ENCODE measurements around the gene ALKBH4.
"Not testable (repeated sequence)": the region's sequence is repeated elsewhere in the genome, so short reads cannot be mapped to it uniquely, and the experiment has no call there.

Gene ALKBH4

DNA sequence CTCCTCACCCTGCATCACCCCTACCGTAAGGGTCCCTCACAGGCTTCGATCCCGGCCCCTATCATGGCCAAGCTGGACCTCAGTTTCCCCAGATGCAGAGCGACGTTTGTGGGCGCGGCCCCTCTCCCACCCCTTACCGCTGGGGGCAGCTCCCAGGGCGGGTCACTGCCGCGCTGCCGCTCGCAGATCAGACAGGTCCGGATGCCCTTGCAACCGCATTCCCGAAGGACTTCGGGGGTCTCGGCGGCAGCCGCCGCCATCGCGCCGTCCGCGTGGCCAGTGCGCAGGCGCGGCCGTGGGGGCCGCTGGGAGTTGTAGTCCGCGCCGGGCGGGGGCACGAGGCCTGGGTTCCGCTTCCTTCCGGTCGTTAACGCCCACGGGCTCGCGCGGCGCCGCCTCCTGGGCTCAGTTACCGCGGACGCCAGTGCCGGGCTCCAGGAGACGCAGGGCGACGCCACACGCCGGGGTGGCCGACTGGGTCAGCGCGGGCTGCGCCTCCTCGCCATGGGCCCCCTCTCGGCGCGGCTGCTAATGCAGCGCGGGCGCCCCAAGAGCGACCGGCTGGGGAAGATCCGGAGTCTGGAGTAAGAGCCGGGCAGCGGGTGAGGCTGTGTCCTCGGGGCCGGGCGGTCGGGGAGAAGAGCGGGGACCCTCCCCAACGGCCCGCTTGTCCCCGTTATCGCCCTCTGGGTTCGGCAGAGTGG, at the start of gene ALKBH4, which contains the start of gene LRWD1:
Gene ALKBH4, minus strand, starts transcription at position 287 of the 704 bp plus-strand sequence. Its CDS starts 27 bp downstream, at position 260.
Gene LRWD1, plus strand, starts transcription at position 408 of the 704 bp plus-strand sequence. Its CDS starts 97 bp downstream, at position 505.
- peak; percentile 88 for DNase-seq (ENCODE audit: low read depth)

- not testable (repeated sequence) for DNase-seq (ENCODE audit: low read depth)
Observed at GRCh38 chr7:102512642-102513221, 48.1 kb upstream of the ALKBH4 start.

DNA sequence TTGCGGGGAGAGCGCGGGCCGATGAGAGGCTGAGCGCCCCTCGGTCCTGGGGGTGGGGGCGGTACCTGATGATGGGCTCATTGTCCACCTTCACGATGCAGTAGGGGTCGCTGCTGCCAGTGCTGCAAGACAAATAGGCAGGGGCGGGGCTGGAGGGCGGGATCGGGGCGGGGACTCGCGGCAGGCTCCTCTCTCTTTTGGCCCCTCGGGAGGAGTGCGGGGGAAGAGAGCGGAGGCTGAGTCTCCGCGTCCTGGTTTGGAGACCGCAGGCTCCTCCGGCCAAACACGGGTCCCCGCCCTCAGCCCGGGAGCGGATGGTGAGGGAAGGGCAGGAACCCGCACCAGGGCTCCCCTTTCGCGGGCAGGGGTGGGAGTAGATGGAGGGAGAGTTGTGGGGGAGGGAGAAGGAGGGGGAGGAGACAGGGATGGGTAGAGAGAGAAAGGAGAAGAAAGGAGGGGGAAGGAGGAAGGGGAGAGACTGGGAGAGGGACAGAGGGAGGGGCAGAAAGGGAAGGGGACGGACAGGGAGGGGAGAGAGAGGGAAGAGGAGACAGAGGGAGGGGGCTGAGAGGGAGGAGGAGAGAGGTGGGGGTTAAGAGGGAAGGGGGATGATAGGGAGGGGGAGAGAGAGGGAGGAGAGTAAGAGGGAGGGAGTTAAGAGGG, 47.3 kb upstream of the ALKBH4 start:
- not testable (repeated sequence) for DNase-seq (ENCODE audit: low read depth)

- DNase-seq (ENCODE audit: low read depth), result not testable (repeated sequence)
Observed at GRCh38 chr7:102510575-102510974, 45.9 kb upstream of the ALKBH4 start.

GRCh38 chr7:102507410-102508088, 42.9 kb upstream of the ALKBH4 start:
- DNase-seq (ENCODE audit: low read depth), result not testable (repeated sequence)

DNA sequence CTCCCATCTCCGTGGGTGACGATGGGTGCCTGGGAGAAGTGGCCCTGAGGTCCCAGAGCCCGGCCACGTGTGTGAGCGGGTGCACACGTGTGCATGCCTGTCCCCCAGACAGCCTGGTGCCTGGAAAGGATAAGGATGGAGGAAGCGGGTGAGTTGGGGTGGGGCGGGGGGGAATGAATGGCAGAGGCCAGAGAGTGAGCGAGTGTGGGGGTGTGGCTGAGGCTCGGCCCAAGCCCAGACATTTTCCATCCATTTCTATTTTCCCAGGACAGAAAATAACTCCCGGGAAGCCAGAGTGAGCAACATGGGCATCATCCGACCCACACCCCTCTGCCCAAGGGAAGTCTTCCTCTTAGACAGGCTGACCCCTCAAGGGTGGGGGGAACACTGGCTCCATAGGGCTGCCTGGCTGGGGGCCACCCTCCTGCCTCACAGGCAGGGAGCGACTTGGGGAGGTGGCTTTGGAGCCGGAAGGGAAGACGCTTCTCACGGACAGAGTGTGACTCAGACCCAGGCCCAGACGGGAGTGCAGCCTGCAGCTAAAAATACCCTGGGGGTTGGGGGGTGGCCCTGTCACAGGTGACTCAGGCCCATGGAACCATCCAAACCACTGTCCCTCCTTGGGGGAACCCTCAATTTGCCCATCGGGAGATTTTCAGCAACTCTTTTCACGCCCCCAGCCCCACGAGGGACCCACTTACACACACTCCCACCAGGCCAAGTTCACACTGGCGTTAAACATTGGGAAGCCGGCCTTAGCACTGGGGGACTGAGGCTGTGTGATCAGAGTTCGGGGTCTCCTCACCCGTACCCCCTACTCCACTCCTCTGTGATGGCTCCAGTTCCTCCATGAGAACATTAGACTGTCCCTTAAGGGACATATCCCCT, 40.9 kb upstream of the ALKBH4 start:
- not testable (repeated sequence) for DNase-seq (ENCODE audit: low read depth)

- not testable (repeated sequence) for DNase-seq (ENCODE audit: low read depth)
Observed at GRCh38 chr7:102503141-102503540, 38.5 kb upstream of the ALKBH4 start.

DNA sequence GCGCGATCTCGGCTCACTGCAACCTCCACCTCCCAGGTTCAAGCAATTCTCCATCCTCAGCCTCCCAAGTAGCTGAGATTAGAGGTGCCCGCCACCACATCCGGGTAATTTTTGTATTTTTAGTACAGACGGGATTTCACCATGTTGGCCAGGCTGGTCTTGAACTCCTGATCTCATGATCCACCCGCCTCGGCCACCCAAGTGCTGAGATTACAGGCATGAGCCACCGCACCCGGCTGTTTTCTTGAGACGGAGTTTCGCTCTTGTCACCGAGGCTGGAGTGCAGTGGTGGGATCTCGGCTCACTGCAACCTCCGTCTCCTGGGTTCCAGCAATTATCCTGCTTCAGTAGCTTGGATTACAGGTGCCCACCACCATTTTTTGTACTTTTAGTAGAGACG, 33.7 kb upstream of the ALKBH4 start:
- not testable (repeated sequence) for DNase-seq (ENCODE audit: low read depth)

GRCh38 chr7:102497308-102497707, 32.6 kb upstream of the ALKBH4 start:
- not testable (repeated sequence) for DNase-seq (ENCODE audit: low read depth)

- not testable (repeated sequence) for DNase-seq (ENCODE audit: low read depth)
Observed at GRCh38 chr7:102496861-102497260, 32.2 kb upstream of the ALKBH4 start.

DNA sequence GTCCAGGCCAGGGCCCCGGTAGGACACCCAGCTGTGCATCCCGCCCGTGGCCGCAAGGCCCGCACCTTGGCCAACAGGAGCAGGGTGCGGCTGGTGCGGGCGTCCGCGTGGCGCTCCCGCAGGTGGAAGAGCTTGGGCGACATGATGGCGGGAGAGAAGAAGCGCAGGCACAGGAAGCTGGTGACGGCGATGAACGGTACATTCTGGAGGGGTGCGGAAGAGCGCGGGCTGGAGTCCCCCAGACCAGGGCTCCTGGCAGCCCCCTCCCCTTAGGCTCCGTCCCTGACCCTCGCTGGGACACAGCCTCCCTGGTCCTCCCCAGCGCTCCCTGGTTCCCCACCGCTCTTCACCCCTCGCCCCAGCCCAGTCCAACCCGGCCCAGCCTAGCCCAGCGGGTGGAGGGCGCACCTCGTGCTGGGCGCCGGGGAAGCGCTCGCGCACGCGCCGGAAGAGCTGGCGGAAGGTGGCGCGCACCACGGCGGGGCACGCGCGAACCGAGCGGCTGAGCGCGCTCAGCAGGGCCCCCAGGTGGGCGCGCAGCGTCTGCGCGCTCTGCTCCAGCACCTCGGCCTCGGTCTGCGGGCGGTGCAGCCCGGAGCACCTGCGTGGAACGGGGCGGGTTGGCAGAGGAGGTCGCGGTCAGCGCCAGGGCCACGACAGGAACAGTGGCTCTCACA, 29.9 kb upstream of the ALKBH4 start:
- not testable (repeated sequence) for DNase-seq (ENCODE audit: low read depth)

GRCh38 chr7:102494026-102494425, 29.4 kb upstream of the ALKBH4 start:
- not testable (repeated sequence) for DNase-seq (ENCODE audit: low read depth)

DNA sequence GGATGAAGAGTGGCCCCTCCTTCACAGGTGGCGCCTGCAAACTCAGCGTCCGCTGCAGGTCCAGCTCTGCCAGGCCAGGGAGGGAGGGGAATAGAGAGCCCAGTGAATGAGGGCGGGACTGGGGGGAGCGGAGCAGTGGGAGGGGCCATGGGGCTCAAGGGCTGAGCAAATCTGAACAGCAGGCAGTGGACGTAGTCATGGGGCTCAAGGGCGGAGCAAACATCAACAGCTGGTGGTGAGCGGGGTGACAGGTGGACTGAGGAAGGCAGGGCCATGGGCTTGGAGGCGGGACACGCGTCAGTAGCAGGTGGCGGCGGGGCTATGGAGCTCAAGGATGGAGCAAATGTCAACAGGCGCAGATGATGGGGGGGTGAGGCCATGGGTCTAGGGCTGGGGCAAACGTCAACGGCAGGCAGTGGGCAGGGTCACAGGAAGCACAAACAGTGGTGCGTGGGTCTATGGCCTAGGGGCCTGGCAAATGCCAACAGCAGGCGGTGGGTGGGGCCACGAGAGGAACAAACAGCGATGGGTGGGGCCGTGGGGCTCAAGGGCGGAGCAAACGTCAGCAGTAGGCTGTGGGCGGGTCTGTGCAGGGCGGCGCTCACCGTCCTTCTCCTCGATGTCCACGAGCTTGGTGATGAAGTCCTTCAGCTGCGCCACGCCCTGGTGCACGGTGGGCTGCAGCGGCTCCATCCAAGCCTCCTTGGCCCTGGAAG, 28.7 kb upstream of the ALKBH4 start:
- DNase-seq (ENCODE audit: low read depth), result not testable (repeated sequence)

GRCh38 chr7:102490529-102491075, 25.9 kb upstream of the ALKBH4 start:
- not testable (repeated sequence) for DNase-seq (ENCODE audit: low read depth)

DNA sequence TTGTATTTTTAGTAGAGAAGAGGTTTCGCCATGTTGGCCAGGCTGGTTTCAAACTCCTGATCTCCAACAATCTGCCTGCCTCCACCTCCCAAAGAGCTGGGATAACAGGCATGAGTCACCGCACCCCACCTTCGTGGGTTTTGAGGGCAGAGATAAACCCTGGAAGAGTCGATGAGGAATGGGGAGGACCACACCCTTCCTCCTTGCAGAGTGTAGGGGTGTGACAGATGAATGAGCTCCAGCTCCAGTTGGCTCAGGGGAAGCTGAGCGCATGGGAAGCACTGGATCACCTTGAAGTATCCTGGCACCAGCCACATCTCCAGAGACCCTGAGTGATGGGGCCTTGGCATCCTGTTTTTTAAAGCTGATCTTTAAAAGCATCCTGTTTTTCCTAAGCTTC, 19.7 kb upstream of the ALKBH4 start:
- not testable (repeated sequence) for DNase-seq (ENCODE audit: low read depth)

- not testable (repeated sequence) for DNase-seq (ENCODE audit: low read depth)
Observed at GRCh38 chr7:102481962-102482361, 17.3 kb upstream of the ALKBH4 start.

DNA sequence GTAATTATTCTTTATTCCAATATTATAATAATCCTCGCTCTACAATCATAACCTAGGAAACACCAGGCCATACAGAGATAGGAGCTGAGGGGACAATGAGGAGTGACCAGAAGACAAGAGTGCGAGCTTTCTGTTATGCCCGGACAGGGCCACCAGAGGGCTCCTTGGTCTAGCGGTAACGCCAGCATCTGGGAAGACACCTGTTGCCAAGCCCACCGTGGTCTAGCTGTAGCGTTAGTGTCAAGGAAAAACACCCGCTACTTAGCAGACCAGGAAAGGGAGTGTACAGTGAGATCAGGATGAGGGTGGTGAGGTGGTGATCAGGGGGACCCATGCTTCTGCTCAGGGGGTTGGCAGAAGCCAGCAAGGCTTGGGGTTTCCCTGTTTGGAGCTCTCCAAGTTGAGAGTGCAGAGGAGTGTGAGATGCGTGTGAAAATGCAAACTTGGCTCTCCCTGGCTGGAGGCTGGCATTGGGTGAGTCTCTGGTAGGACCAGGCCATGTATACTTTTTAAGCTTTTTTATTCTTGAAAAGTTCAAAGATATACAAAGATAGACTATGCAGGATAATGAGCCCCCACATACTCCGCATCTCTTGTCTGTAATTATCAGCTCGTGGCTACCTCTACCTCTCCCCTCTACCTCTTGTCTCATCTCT, 15.4 kb upstream of the ALKBH4 start:
- DNase-seq (ENCODE audit: low read depth), result not testable (repeated sequence)

- not testable (repeated sequence) for DNase-seq (ENCODE audit: low read depth)
Observed at GRCh38 chr7:102479209-102479584, 14.5 kb upstream of the ALKBH4 start.
